Measurements from ENCODE around the gene CD300LG.

The CD300LG gene

DNA sequence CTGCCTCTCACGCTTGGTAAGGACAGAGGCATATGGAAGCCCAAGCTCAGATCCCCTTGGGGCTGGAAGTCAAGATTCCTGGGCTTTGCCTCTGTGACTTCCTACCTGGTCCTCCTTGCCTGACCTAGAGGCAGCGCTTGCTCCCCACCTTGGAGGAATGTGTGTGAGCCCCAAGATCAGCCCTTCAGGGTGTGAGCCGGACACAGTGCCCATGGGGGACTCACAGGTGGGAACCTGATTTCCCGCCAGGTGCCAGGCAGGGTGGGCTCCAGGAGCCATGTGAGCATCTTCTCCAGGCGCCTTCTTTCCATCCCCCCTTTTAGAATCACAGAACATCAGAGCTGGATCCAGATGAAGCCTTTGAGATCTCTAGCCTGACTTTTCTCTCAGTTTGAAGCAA lies 10.2 kb downstream of the CD300LG start:
- no peak overlapping the region for H3K4me3 ChIP-seq (ENCODE audit: low read depth, low read length)
- TF ChIP-seq, protein P1, sequence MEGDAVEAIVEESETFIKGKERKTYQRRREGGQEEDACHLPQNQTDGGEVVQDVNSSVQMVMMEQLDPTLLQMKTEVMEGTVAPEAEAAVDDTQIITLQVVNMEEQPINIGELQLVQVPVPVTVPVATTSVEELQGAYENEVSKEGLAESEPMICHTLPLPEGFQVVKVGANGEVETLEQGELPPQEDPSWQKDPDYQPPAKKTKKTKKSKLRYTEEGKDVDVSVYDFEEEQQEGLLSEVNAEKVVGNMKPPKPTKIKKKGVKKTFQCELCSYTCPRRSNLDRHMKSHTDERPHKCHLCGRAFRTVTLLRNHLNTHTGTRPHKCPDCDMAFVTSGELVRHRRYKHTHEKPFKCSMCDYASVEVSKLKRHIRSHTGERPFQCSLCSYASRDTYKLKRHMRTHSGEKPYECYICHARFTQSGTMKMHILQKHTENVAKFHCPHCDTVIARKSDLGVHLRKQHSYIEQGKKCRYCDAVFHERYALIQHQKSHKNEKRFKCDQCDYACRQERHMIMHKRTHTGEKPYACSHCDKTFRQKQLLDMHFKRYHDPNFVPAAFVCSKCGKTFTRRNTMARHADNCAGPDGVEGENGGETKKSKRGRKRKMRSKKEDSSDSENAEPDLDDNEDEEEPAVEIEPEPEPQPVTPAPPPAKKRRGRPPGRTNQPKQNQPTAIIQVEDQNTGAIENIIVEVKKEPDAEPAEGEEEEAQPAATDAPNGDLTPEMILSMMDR (IDR thresholded peaks at IDR 0.05; ENCODE audit: control insufficient read depth, extremely low read depth, insufficient read depth): no peak
- DNase-seq (ENCODE audit: low read depth): no peak

DNA sequence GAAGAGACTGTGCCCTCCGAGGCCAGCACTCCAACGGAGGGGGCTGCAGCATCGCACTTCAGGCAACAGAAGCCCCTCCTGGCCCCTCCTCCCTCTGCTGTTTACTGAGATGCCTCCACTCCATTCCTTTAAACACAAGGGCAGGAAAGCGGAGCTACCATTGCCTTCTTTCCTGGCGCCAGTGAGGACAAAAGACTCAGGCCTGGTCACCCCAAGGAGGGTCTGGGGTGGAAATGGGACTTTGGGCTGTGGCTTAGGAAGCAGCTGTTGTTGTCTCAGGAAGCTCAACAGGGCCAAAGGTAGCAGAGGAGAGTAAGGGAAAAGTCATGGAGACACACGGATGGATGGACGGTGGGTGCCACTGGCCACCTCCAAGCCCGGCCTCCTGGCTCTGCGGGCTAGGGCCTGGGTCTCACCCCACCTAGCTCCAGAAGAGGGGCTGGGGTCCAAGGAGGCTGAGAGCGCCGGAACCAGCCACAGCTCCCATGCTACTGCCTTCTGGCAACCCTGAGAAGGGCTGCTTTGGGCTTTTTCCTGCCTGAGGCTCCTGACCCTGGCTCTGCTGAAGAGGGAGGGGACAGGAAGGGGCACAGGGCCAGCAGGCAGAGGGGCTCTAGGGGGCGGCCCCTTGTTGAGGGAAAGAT lies 11.1 kb downstream of the CD300LG start:
- DNase-seq (ENCODE audit: low read depth): no peak

GRCh38 chr17:43860077-43860725 lies 13.2 kb downstream of the CD300LG start:
- no peak overlapping the region for H3K4me3 ChIP-seq (ENCODE audit: low read depth, low read length)
- DNase-seq (ENCODE audit: low read depth): no peak
- TF ChIP-seq, protein P1 (IDR thresholded peaks at IDR 0.05; ENCODE audit: control insufficient read depth, extremely low read depth, insufficient read depth): no peak

More for the DNA sequence above, 11.1 kb downstream of the CD300LG start:
- no peak overlapping the region for H3K4me3 ChIP-seq (ENCODE audit: low read depth, low read length)
- TF ChIP-seq, protein P1 (IDR thresholded peaks at IDR 0.05; ENCODE audit: control insufficient read depth, extremely low read depth, insufficient read depth): no peak

- no peak for DNase-seq (ENCODE audit: low read depth)
- no peak overlapping the region for H3K4me3 ChIP-seq (ENCODE audit: low read depth, low read length)
- TF ChIP-seq, protein P1 (IDR thresholded peaks at IDR 0.05; ENCODE audit: control insufficient read depth, extremely low read depth, insufficient read depth): no peak
Measured at GRCh38 chr17:43860927-43861622, 14.1 kb downstream of the CD300LG start.

DNA sequence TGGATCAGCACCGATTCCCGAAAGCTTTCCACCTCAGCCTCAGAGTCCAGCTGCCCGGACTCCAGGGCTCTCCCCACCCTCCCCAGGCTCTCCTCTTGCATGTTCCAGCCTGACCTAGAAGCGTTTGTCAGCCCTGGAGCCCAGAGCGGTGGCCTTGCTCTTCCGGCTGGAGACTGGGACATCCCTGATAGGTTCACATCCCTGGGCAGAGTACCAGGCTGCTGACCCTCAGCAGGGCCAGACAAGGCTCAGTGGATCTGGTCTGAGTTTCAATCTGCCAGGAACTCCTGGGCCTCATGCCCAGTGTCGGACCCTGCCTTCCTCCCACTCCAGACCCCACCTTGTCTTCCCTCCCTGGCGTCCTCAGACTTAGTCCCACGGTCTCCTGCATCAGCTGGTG lies 15.0 kb downstream of the CD300LG start:
- TF ChIP-seq, protein P1 (IDR thresholded peaks at IDR 0.05; ENCODE audit: control insufficient read depth, extremely low read depth, insufficient read depth): no peak
- no peak overlapping the region for H3K4me3 ChIP-seq (ENCODE audit: low read depth, low read length)
- no peak for DNase-seq (ENCODE audit: low read depth)

GRCh38 chr17:43864161-43864984 lies 17.4 kb downstream of the CD300LG start:
- DNase-seq (ENCODE audit: low read depth): no peak
- no peak overlapping the region for H3K4me3 ChIP-seq (ENCODE audit: low read depth, low read length)
- TF ChIP-seq, protein P1 (IDR thresholded peaks at IDR 0.05; ENCODE audit: control insufficient read depth, extremely low read depth, insufficient read depth): no peak

Data from LNCaP clone FGC (cell line).